HG02623 (cell line): ENCODE data around the gene ZNF722.
"Not testable (repeated sequence)": the region's sequence is repeated elsewhere in the genome, so short reads cannot be mapped to it uniquely, and the experiment has no call there.

Experiments
- ATAC-seq: cut with Tn5 transposase; IDR thresholded peaks from one replicate; pipeline ENCODE4 v1.9.1; 2021; ENCODE audit warnings: moderate library complexity; ENCODE audit not compliant: unreplicated experiment

The ZNF722 gene

DNA sequence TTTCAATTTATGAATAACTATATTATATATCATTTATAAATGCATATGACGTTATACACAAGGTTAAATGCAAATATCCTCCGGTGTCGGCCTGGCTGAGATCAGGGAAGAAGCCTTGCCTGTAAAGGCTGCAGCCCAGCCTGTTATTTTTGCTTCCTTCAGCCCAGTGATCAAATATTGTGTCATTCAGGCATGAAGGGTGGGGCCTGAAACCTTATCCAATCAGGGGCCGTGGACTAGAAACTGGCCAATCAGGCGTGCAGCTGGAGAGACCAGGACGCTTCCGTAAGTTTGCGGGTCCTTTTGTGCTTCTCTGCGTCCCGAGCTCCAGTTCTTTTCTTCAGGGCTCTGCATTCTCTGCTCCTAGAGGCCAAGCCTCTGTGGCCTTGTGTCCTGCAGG lies at the start of gene ZNF722:
ZNF722 (plus strand) TSS at position 301 of the 400 bp plus-strand sequence. CDS start 113 bp downstream, outside the sequence.
- no peak for ATAC-seq

DNA sequence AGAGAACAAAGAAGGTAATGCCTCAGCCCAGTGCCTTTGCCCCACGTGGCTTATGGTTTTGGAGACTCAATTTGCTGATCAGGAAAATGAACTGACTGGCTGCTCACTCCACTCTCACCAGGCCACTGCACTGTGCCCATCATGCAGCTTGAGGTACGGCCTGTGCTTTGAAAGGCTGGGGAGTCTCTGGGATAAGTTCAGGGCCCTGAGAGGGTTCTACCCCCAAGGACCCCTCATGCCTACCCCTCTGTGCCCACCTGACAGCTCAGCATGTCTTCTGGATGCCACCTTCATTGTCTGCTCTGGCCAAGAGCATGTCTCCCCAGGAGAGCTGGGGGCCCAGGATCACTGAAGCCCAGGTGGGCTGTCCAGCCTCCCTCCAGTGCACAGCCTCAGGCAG lies 45.5 kb upstream of the ZNF722 start:
- no peak for ATAC-seq

DNA sequence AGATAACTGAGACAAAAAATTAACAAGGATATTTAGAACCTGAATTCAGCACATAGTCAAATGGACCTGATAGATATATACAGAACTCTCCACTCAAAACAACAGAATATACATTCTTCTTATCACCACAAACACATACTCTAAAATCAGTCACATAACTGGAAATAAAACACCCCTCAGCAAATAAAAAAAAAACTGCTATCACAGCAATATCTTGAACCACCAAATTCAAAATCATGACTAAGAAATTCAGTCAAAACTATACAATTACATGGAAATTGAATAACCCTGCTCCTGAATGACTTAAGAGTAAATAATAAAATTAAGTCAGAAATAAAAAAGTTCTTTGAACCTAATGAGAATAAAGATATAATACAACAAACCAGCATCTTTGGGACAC lies 30.0 kb upstream of the ZNF722 start:
- ATAC-seq, result no peak

DNA sequence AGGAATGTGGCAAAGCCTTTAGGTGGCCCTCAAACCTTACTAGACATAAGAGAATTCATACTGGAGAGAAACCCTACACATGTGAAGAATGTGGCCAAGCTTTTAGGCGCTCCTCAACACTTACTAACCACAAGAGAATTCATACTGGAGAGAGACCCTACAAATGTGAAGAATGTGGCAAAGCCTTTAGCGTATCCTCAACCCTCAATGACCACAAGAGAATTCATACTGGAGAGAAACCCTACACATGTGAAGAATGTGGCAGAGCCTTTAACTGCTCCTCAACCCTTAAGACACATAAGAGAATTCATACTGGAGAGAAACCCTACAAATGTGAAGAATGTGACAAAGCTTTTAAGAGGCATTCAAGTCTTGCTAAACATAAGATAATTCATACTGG lies 16.8 kb downstream of the ZNF722 start:
- not testable (repeated sequence) for ATAC-seq

DNA sequence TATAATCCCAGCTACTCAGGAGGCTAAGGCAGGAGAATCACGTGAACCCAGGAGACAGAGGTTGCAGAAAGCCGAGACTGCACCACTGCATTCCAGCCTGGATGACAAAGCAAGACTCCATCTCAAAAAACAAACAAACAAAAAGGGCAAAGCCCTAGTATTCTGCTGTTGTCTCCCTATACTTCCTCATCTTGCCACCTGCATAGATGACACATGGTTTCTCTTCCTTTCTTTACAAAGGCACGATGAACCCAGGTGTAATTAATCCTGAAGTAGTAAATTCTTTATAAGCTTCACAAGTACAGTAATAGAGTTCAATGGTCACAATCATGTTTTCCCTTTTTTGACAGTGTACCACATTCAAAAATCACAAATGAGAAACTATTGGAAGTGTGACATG lies 36.7 kb downstream of the ZNF722 start:
- ATAC-seq, result no peak

DNA sequence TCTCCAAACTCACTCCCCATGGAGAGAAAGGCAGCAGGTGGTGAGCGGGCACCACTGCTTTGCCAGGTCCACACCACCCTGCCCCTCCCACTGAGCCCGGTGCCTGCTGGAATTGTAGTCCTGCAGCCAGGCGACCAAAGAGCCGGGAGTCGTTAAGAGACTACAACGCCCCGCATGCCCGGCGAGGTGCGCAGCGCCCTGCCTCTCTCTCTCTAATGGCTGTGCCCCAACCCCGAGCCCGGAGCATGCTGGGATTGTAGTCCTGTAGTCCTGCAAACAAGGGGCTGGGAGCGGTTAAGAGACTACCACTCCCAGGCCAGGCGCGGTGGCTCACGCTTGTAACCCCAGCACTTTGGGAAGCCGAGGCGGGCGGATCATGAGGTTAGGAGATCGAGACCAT lies 38.4 kb downstream of the ZNF722 start:
- no peak for ATAC-seq

DNA sequence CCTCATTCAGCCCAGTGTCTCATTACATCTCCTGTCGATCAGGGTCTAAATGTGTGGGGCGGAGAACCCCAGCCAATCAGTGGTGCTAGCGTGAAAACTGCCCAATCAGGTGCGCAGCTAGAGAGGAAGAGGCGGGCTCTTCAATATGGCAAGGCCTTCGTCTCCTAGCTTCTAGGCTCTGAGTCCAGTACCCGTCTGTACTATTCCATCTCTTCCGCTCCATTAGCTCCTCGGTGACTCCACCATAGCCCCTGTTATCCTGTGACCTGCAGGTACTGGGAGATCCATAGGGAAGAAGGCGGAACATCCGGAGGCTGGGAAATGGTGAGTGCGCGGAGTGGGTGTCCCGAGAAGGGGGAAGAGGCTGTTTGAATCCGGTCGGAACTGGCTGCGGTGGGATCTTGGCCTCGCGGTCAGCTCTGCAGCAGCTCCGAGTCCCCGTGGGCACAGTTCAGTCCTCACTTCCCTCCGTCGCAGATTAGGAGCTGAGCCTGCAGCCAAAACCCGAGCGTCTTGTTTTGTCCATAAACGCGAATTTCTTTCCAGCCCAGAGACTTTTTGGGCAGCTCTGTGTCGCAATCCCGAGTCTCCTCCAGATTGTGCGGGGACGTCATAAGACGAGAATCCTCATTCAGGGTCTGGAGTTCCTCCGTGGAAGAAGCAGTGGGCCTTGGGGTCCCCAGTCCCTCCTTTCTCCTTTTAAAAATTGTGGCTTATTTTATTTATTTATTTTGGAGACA lies 46.8 kb downstream of the ZNF722 start, which contains the start of gene ZNF727:
ZNF727 (plus strand) TSS at position 134 of the 740 bp plus-strand sequence; CDS start at position 322, 188 bp downstream.
- no peak for ATAC-seq

DNA sequence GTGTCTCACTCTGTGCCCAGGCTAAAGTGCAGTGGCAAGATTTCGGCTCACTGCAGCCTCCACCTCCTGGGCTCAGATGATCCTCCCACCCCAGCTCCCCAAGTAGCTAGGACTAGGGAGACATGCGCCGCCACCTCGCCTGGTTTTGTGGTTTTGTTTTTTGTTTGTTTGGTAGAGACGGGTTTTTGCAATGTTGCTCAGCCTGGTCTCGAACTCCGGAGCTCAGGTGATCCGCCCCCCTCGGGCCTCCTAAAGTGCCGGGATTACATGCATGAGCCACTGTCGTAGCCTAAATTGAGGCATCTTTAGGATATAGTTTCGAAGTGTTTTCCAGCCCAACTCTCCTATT lies 47.4 kb downstream of the ZNF722 start:
- no peak for ATAC-seq
